ENCODE measurements around the gene TBC1D2B.

DNA sequence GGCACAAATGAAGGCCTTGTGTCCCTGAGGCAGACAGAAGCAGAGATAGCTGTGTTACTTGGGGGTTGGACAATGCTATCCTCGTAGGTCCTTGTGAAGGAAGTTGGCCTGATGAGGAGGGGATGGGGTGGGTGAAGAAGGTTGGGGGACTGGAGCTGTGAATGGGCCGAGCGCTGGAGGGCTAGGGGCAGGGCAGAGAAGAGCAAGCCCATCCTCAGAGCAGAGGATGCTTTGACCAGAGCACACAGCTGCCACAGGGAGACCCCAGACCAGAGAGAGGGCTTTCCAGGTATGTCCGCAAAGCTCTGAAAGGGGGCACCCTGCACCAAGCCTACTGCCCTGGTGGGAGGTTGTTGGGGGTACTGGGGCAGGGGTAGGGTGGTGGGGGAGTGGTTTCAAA lies 5.7 kb upstream of the TBC1D2B start:
- TF ChIP-seq, protein P1, sequence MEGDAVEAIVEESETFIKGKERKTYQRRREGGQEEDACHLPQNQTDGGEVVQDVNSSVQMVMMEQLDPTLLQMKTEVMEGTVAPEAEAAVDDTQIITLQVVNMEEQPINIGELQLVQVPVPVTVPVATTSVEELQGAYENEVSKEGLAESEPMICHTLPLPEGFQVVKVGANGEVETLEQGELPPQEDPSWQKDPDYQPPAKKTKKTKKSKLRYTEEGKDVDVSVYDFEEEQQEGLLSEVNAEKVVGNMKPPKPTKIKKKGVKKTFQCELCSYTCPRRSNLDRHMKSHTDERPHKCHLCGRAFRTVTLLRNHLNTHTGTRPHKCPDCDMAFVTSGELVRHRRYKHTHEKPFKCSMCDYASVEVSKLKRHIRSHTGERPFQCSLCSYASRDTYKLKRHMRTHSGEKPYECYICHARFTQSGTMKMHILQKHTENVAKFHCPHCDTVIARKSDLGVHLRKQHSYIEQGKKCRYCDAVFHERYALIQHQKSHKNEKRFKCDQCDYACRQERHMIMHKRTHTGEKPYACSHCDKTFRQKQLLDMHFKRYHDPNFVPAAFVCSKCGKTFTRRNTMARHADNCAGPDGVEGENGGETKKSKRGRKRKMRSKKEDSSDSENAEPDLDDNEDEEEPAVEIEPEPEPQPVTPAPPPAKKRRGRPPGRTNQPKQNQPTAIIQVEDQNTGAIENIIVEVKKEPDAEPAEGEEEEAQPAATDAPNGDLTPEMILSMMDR (IDR thresholded peaks at IDR 0.05), result no peak
- TF ChIP-seq POLR2A (IDR thresholded peaks at IDR 0.05), result no peak

Data from lower leg skin (tissue), 3 donors.